Fibroblast of lung (primary cell): Measurements from ENCODE around the gene CMTM5. TPM values are rescaled to one million over a fixed set of nuclear protein-coding genes. Genes with fewer than 3 reads are reported as not detected.

Source experiments
- DNase-seq, 2 donors: peaks; one replicate each; pipeline versions ENCODE4 v3.0.0 to v3.0.0-alpha.2; 2010; ENCODE audit warnings: low read depth in 2 of 2
- H2AFZ ChIP-seq: 2 replicates; pipeline ENCODE4 v1.5.1; 2012; ENCODE audit warnings: low read length, control low read depth, inconsistent platforms
- H3K27ac ChIP-seq: 2 replicates; pipeline ENCODE4 v1.5.1; 2011; ENCODE audit warnings: low read length, control low read depth; ENCODE audit not compliant: insufficient read depth
- H3K27me3 ChIP-seq: 2 replicates; pipeline ENCODE4 v1.5.1; 2011; ENCODE audit warnings: mild to moderate bottlenecking, low read length; ENCODE audit not compliant: control insufficient read depth, insufficient read depth
- H3K36me3 ChIP-seq: 2 replicates; pipeline ENCODE4 v1.5.1; 2011; ENCODE audit warnings: low read length; ENCODE audit not compliant: control insufficient read depth, insufficient read depth
- H3K4me1 ChIP-seq: 2 replicates; pipeline ENCODE4 v1.5.1; 2011; ENCODE audit warnings: low read length; ENCODE audit not compliant: control insufficient read depth, insufficient read depth; ENCODE audit errors: extremely low read depth
- H3K4me2 ChIP-seq: 2 replicates; pipeline ENCODE4 v1.5.1; 2011; ENCODE audit warnings: low read length, control low read depth; ENCODE audit not compliant: insufficient read depth; ENCODE audit errors: extremely low read depth
- H3K4me3 ChIP-seq, 4 experiments: fragments of 200-600 bp in 1 of 4; sonication (generic) in 1 of 4; replicated peaks in 1 of 4; 2 replicates each; pipeline ENCODE4 v1.5.1; 2011 to 2016; ENCODE audit warnings: low read length in 4 of 4, low read depth in 3 of 4, mild to moderate bottlenecking in 3 of 4, control low read depth in 2 of 4, inconsistent platforms in 1 of 4, mixed read lengths in 1 of 4; ENCODE audit not compliant: insufficient read depth in 1 of 4; ENCODE audit errors: control extremely low read depth in 1 of 4
- H3K79me2 ChIP-seq: 2 replicates; pipeline ENCODE4 v1.5.1; 2012; ENCODE audit warnings: mild to moderate bottlenecking, low read length, inconsistent platforms; ENCODE audit not compliant: control insufficient read depth, insufficient read depth
- H3K9ac ChIP-seq: 2 replicates; pipeline ENCODE4 v1.5.1; 2011; ENCODE audit warnings: mild to moderate bottlenecking, low read length, control low read depth; ENCODE audit not compliant: insufficient read depth
- H3K9me3 ChIP-seq: 2 replicates; pipeline ENCODE4 v1.5.1; 2012; ENCODE audit warnings: low read depth, low read length; ENCODE audit not compliant: control insufficient read depth, insufficient read depth
- H4K20me1 ChIP-seq: 2 replicates; pipeline ENCODE4 v1.5.1; 2011; ENCODE audit warnings: low read length; ENCODE audit not compliant: control insufficient read depth, insufficient read depth; ENCODE audit errors: extremely low read depth
- CTCF ChIP-seq, 2 donors: IDR thresholded peaks in 1 of 2; conservative IDR thresholded peaks in 1 of 2; 1 replicate in 1 of 2; 2 replicates in 1 of 2; pipeline ENCODE4 v1.5.1; 2011 to 2012; ENCODE audit warnings: low read length in 2 of 2, control low read depth in 1 of 2, inconsistent platforms in 1 of 2, low read depth in 1 of 2, mild to moderate bottlenecking in 1 of 2
- EZH2 ChIP-seq: IDR thresholded peaks from 2 replicates; pipeline ENCODE4 v1.5.1; 2012; ENCODE audit warnings: low read length, control low read depth, mild to moderate bottlenecking; ENCODE audit errors: missing control alignments
- polyA plus RNA-seq, 2 donors: library from polyadenylated mRNA; depleted of rRNA in 1 of 2; stranded (reverse) in 1 of 2; unstranded in 1 of 2; fragments of >200 nt; gene quantifications; 2 replicates each; pipeline ENCODE4 v1.2.1, GENCODE V29; 2011 to 2012; ENCODE audit warnings: missing spikeins in 1 of 2
- total RNA-seq: library from RNA; depleted of rRNA; stranded (reverse); fragments of >200 nt; gene quantifications from 2 replicates; pipeline ENCODE4 v1.2.1, GENCODE V29; 2014

CMTM5 gene
- total and polyA plus RNA-seq, 2 donors (not counting 1 experiment from before 2014, with no cell fraction given): 0.08 to 0.33 TPM

- Histone ChIP-seq H3K27me3 (no peaks in the 10 kb centered on the region), H3K9me3 (no peaks in the 10 kb centered on the region), H3K36me3 (no peaks in the 10 kb centered on the region), H3K4me1 (no peaks in the 10 kb centered on the region), H3K27ac (no peak overlapping the region), H2AFZ (no peak overlapping the region), H3K9ac (no peak overlapping the region), H4K20me1 (no peaks in the 10 kb centered on the region), H3K79me2 (no peaks in the 10 kb centered on the region), H3K4me3 (no peak overlapping the region), H3K4me2 (no peak overlapping the region)
- TF ChIP-seq EZH2: no peak
- no peak for TF ChIP-seq CTCF (conservative IDR thresholded peaks at IDR 0.05 in 1 of 2, IDR thresholded peaks at IDR 0.05 in 1 of 2; ENCODE audit: low read depth in 1 of 2, low read length in 2 of 2)
- no peak for DNase-seq
Measured at GRCh38 chr14:23403908-23404307, 27.1 kb downstream of the CMTM5 start.

GRCh38 chr14:23404331-23404900, 27.6 kb downstream of the CMTM5 start:
- Histone ChIP-seq H3K36me3 (no peaks in the 10 kb centered on the region), H4K20me1 (no peaks in the 10 kb centered on the region), H3K4me2 (no peak overlapping the region), H3K4me3 (no peak overlapping the region), H3K9me3 (no peaks in the 10 kb centered on the region), H3K79me2 (no peaks in the 10 kb centered on the region), H3K4me1 (no peaks in the 10 kb centered on the region), H3K9ac (no peak overlapping the region), H3K27ac (no peak overlapping the region), H3K27me3 (no peaks in the 10 kb centered on the region), H2AFZ (no peak overlapping the region)
- no peak for DNase-seq
- TF ChIP-seq EZH2: no peak
- TF ChIP-seq CTCF (conservative IDR thresholded peaks at IDR 0.05 in 1 of 2, IDR thresholded peaks at IDR 0.05 in 1 of 2; ENCODE audit: low read depth in 1 of 2, low read length in 2 of 2): no peak

- Histone ChIP-seq H3K4me1 (no peaks in the 10 kb centered on the region), H3K27ac (no peak overlapping the region), H4K20me1 (no peaks in the 10 kb centered on the region), H3K27me3 (no peaks in the 10 kb centered on the region), H2AFZ (no peak overlapping the region), H3K4me2 (no peak overlapping the region), H3K9ac (no peak overlapping the region), H3K9me3 (no peaks in the 10 kb centered on the region), H3K36me3 (no peaks in the 10 kb centered on the region), H3K79me2 (no peaks in the 10 kb centered on the region), H3K4me3 (no peak overlapping the region)
- DNase-seq: no peak
- TF ChIP-seq EZH2 (no peak), CTCF (conservative IDR thresholded peaks at IDR 0.05 in 1 of 2, IDR thresholded peaks at IDR 0.05 in 1 of 2; ENCODE audit: low read depth in 1 of 2, low read length in 2 of 2) (no peak)
Measured at GRCh38 chr14:23405096-23405495, 28.2 kb downstream of the CMTM5 start.
